GM19035 (cell line): ENCODE measurements around the gene VILL.
A peak's percentile ranks its signal among the peaks of the same experiment; 100 is the strongest.
"Not testable (repeated sequence)": the region's sequence is repeated elsewhere in the genome, so short reads cannot be mapped to it uniquely, and the experiment has no call there.

Source experiments
- ATAC-seq: cut with Tn5 transposase; IDR thresholded peaks from one replicate; pipeline ENCODE4 v1.9.1; 2021; ENCODE audit not compliant: unreplicated experiment

The VILL gene

DNA sequence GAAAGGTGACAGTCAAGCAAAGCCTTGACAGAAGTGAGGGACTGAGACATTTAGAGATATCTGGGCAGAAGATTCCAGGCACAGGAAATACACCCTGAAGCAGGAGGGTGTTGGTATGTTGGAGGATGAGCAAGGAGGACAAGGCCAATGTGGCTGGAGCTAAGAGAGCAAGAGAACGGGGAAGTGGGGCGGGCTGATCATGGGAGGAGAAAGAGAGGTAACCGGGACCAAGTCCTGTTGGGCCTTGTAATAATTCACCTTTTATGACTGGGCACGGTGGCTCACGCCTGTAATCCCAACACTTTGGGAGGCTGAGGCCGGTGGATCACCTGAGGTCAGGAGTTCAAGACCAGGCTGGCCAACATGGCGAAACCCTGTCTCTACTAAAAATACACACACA, 43.0 kb downstream of the VILL start:
- ATAC-seq: not testable (repeated sequence)

GRCh38 chr3:38034335-38034734, 43.7 kb downstream of the VILL start:
- ATAC-seq: not testable (repeated sequence)

DNA sequence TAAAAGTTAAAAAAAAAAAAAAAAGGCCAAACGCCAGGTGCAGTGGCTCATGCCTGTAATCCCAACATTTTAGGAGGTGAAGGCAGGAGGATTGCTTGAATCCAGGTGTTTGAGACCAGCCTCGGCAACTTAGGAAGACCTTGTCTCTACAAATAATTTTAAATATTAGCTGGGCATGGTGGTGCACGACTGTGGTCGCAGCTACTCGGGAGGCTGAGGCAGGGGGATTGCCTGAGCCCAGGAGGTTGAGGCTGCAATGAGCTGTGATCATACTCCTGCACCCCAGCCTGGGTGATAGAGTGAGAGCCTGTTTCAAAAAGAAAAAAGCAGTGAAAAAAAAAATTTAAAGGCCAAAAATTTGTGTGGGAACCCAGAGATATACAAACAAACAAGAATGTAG, 45.7 kb downstream of the VILL start:
- ATAC-seq: no peak

- ATAC-seq: no peak
These were observed 46.3 kb downstream of the VILL start for GRCh38 chr3:38036906-38037305.

GRCh38 chr3:38038447-38038911, 47.9 kb downstream of the VILL start:
- no peak for ATAC-seq

GRCh38 chr3:38039101-38039898, 48.7 kb downstream of the VILL start, which contains the start of gene DLEC1:
Gene DLEC1, plus strand, starts transcription at chr3:38039208. Its CDS starts 18 bp downstream, at chr3:38039226.
- peak; percentile 86 for ATAC-seq

DNA sequence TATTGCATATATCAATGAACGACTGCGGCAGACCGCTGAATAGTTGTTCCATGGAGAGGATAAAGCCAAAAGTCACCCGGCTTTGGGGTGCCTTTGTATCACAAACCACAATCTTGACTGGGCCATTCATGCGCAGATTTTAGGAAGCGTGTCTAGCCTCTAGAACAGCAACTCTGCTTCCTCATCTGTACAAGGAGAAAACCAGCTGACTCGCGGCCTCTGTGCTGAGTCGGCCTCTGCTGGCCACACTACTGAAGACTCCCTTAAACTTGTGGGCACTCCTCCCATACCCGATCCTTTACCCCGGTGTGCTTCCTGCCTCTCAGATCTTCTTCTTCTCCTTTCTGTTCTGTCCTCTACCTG, 49.3 kb downstream of the VILL start:
- peak; percentile 62 for ATAC-seq

- ATAC-seq: no peak
These were observed 49.8 kb downstream of the VILL start for GRCh38 chr3:38040401-38040800.

GRCh38 chr3:38043486-38043885, 52.9 kb downstream of the VILL start:
- no peak for ATAC-seq

GRCh38 chr3:38046027-38046426, 55.4 kb downstream of the VILL start:
- ATAC-seq: no peak

DNA sequence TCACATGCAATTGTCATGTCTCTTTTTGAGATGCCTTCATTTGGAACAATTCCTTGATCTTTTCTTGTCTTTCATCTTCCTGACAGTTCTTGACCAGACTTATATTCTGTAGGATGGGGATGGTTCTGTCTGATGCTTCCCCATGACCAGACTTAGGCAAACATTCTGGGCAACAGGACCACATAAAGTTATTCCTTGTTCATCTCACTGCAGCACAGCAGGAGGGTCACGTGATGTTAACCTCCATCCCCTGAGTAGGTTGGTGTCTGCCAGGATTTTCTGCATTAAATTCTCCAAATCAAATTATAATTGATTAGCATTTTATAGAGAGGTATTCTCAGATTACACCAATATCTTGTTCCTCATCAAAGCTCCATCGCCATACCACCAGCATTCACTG, 56.2 kb downstream of the VILL start:
- no peak for ATAC-seq

- ATAC-seq: no peak
These were observed 57.3 kb downstream of the VILL start for GRCh38 chr3:38047896-38048295.

- ATAC-seq: no peak
These were observed 59.0 kb downstream of the VILL start for GRCh38 chr3:38049358-38050126.

- ATAC-seq: no peak
These were observed 60.5 kb downstream of the VILL start for GRCh38 chr3:38051131-38051530.

GRCh38 chr3:38053286-38053685, 62.7 kb downstream of the VILL start:
- ATAC-seq: not testable (repeated sequence)

DNA sequence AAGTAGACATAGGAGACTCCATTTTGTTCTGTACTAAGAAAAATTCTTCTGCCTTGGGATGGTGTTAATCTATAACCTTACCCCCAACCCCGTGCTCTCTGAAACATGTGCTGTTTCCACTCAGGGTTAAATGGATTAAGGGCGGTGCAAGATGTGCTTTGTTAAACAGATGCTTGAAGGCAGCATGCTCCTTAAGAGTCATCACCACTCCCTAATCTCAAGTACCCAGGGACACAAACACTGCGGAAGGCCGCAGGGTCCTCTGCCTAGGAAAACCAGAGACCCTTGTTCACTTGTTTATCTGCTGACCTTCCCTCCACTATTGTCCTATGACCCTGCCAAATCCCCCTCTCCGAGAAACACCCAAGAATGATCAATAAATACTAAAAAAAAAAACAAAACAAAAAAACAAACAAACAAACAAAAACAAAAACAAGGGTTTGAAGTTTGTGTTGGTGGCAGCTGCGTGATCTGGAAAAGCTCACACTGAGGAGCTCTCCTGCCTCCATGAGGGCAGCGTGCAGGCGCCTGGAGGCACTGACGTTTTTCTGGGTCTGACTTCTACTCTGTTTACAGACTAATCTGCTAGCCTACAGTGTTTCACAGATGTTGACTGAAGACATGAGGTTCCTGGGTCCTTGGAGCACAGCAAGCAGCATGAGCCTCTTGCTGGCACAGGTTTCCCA, 63.4 kb downstream of the VILL start:
- not testable (repeated sequence) for ATAC-seq

GRCh38 chr3:38054499-38055001, 64.0 kb downstream of the VILL start:
- no peak for ATAC-seq
